Renal pelvis (tissue), 12 donors: ENCODE data around the gene IAH1. TPM values are rescaled to one million over a fixed set of nuclear protein-coding genes. Genes with fewer than 3 reads are reported as not detected.
A peak's percentile ranks its signal among the peaks of the same experiment; 100 is the strongest.

Experiments
- DNase-seq: peaks from one replicate; pipeline ENCODE4 v3.0.0-alpha.2; 2013
- long read RNA-seq, 16 experiments: transcript quantifications; one replicate each; lab custom pipeline, GENCODE V29; 2026
- polyA plus RNA-seq, 3 donors: library from polyadenylated mRNA; unstranded; fragments of 120-200 nt; gene quantifications; one replicate each; pipeline ENCODE4 v1.2.1, GENCODE V29; 2013; ENCODE audit not compliant: insufficient read length in 3 of 3

Gene IAH1
- 10 to 100 TPM; 42.0 to 47.6 (median 46.2) TPM for polyA plus RNA-seq
- long read RNA-seq, donor 1, transcript IAH1-202 (5 exons, 2,137 nt) = minor isoform, 10 of 35 reads
- long read RNA-seq, donor 1, transcript IAH1-215 (6 exons, 1,266 nt) = major isoform, 23 of 35 reads
- long read RNA-seq, donor 1, partial matches to known transcripts = 0 of 35 reads
- long read RNA-seq, donor 1, other reads (novel, unspliced or antisense) = 0 of 35 reads
- long read RNA-seq, donor 2, transcript IAH1-215 (6 exons, 1,266 nt) = major isoform, 35 of 62 reads
- long read RNA-seq, donor 2, partial matches to known transcripts = 12 of 62 reads
- long read RNA-seq, donor 2, other reads (novel, unspliced or antisense) = 5 of 62 reads
- long read RNA-seq, donor 3, transcript IAH1-215 (6 exons, 1,266 nt) = major isoform, 23 of 48 reads
- long read RNA-seq, donor 3, partial matches to known transcripts = 23 of 48 reads
- long read RNA-seq, donor 3, other reads (novel, unspliced or antisense) = 0 of 48 reads
- long read RNA-seq, donor 4, transcript IAH1-215 (6 exons, 1,266 nt) = major isoform, 25 of 73 reads
- long read RNA-seq, donor 4, partial matches to known transcripts = 41 of 73 reads
- long read RNA-seq, donor 4, other reads (novel, unspliced or antisense) = 0 of 73 reads
- long read RNA-seq, donor 5, transcript IAH1-215 (6 exons, 1,266 nt) = major isoform, 11 of 21 reads
- long read RNA-seq, donor 5, partial matches to known transcripts = 8 of 21 reads
- long read RNA-seq, donor 5, other reads (novel, unspliced or antisense) = 0 of 21 reads
- long read RNA-seq, donor 6, transcript IAH1-215 (6 exons, 1,266 nt) = major isoform, 16 of 19 reads
- long read RNA-seq, donor 6, partial matches to known transcripts = 0 of 19 reads
- long read RNA-seq, donor 6, other reads (novel, unspliced or antisense) = 0 of 19 reads
- long read RNA-seq, donor 7, transcript IAH1-215 (6 exons, 1,266 nt) = major isoform, 18 of 24 reads
- long read RNA-seq, donor 7, partial matches to known transcripts = 0 of 24 reads
- long read RNA-seq, donor 7, other reads (novel, unspliced or antisense) = 0 of 24 reads
- long read RNA-seq, donor 8, transcript IAH1-215 (6 exons, 1,266 nt) = major isoform, 11 of 17 reads
- long read RNA-seq, donor 8, partial matches to known transcripts = 0 of 17 reads
- long read RNA-seq, donor 8, other reads (novel, unspliced or antisense) = 0 of 17 reads
- long read RNA-seq, donor 9, transcript IAH1-215 (6 exons, 1,266 nt) = major isoform, 20 of 32 reads
- long read RNA-seq, donor 9, partial matches to known transcripts = 6 of 32 reads
- long read RNA-seq, donor 9, other reads (novel, unspliced or antisense) = 0 of 32 reads
- long read RNA-seq, donor 10, transcript IAH1-215 (6 exons, 1,266 nt) = major isoform, 14 of 28 reads
- long read RNA-seq, donor 10, partial matches to known transcripts = 10 of 28 reads
- long read RNA-seq, donor 10, other reads (novel, unspliced or antisense) = 0 of 28 reads
- long read RNA-seq, donor 11, transcript IAH1-215 (6 exons, 1,266 nt) = major isoform, 12 of 16 reads
- long read RNA-seq, donor 11, partial matches to known transcripts = 0 of 16 reads
- long read RNA-seq, donor 11, other reads (novel, unspliced or antisense) = 0 of 16 reads
- long read RNA-seq, donor 12, transcript IAH1-215 (6 exons, 1,266 nt) = major isoform, 24 of 39 reads
- long read RNA-seq, donor 12, partial matches to known transcripts = 5 of 39 reads
- long read RNA-seq, donor 12, other reads (novel, unspliced or antisense) = 8 of 39 reads
- long read RNA-seq, donor 13, transcript IAH1-215 (6 exons, 1,266 nt) = major isoform, 13 of 14 reads
- long read RNA-seq, donor 13, partial matches to known transcripts = 0 of 14 reads
- long read RNA-seq, donor 13, other reads (novel, unspliced or antisense) = 0 of 14 reads
- long read RNA-seq, donor 14 = 0 reads
- long read RNA-seq, donor 15, transcript IAH1-215 (6 exons, 1,266 nt) = major isoform, 29 of 31 reads
- long read RNA-seq, donor 15, partial matches to known transcripts = 0 of 31 reads
- long read RNA-seq, donor 15, other reads (novel, unspliced or antisense) = 0 of 31 reads
- long read RNA-seq, donor 16, transcript IAH1-215 (6 exons, 1,266 nt) = major isoform, 22 of 28 reads
- long read RNA-seq, donor 16, partial matches to known transcripts = 0 of 28 reads
- long read RNA-seq, donor 16, other reads (novel, unspliced or antisense) = 0 of 28 reads

GRCh38 chr2:9474361-9475057 is at the start of gene IAH1:
IAH1 (plus strand) TSS chr2:9474551; CDS start chr2:9474567, 16 bp downstream.
- peak; percentile 20 for DNase-seq

- no peak for DNase-seq
Observed at GRCh38 chr2:9428965-9429577, 45.3 kb upstream of the IAH1 start.

- no peak for DNase-seq
Observed at GRCh38 chr2:9430316-9431293, 43.7 kb upstream of the IAH1 start.

- DNase-seq = no peak
Observed at GRCh38 chr2:9434489-9434888, 39.9 kb upstream of the IAH1 start.

GRCh38 chr2:9439536-9439935 is 34.8 kb upstream of the IAH1 start:
- no peak for DNase-seq

- no peak for DNase-seq
Observed at GRCh38 chr2:9440058-9440727, 34.2 kb upstream of the IAH1 start.

GRCh38 chr2:9441556-9441955 is 32.8 kb upstream of the IAH1 start:
- no peak for DNase-seq

GRCh38 chr2:9443526-9443925 is 30.8 kb upstream of the IAH1 start:
- no peak for DNase-seq

GRCh38 chr2:9445089-9445488 is 29.3 kb upstream of the IAH1 start:
- DNase-seq = no peak

- no peak for DNase-seq
Observed at GRCh38 chr2:9451231-9451630, 23.1 kb upstream of the IAH1 start.

- no peak for DNase-seq
Observed at GRCh38 chr2:9460441-9461017, 13.8 kb upstream of the IAH1 start.

- no peak for DNase-seq
Observed at GRCh38 chr2:9461079-9461478, 13.3 kb upstream of the IAH1 start.

- no peak for DNase-seq
Observed at GRCh38 chr2:9462313-9462712, 12.0 kb upstream of the IAH1 start.

- no peak for DNase-seq
Observed at GRCh38 chr2:9462886-9463697, 11.3 kb upstream of the IAH1 start.

GRCh38 chr2:9463698-9464034 is 10.7 kb upstream of the IAH1 start:
- DNase-seq = no peak

GRCh38 chr2:9465170-9465569 is 9.2 kb upstream of the IAH1 start:
- no peak for DNase-seq
